SK-N-SH treated with all-trans-retinoic acid at 6 μM for 48 hours (cell line): ENCODE results near the gene MAPK10.

ENCODE experiments used
- ARNTL ChIP-seq: fragments of 450-650 bp; formaldehyde crosslinking; IDR thresholded peaks from 2 replicates; pipeline ENCODE4 v1.5.0; 2020; ENCODE audit warnings: low read depth, mild to moderate bottlenecking, moderate library complexity, borderline replicate concordance
- BACH2 ChIP-seq: fragments of 250-450 bp; sonication (Bioruptor Pico); IDR thresholded peaks from 2 replicates; pipeline ENCODE4 v1.9.0; 2021; ENCODE audit warnings: mild to moderate bottlenecking, borderline replicate concordance
- ESRRG ChIP-seq: fragments of 250-450 bp; sonication (Bioruptor Pico); IDR thresholded peaks from 2 replicates; pipeline ENCODE4 v1.6.1; 2021; ENCODE audit warnings: mild to moderate bottlenecking
- GLIS3 ChIP-seq: fragments of 250-450 bp; sonication (Bioruptor Pico); IDR thresholded peaks from 2 replicates; pipeline ENCODE4 v1.5.0; 2020; ENCODE audit warnings: mild to moderate bottlenecking, moderate library complexity
- ISL1 ChIP-seq: fragments of 250-450 bp; sonication (Bioruptor Pico); IDR thresholded peaks from 2 replicates; pipeline ENCODE4 v2.1.2; 2022; ENCODE audit warnings: mild to moderate bottlenecking, moderate library complexity
- OSR1 ChIP-seq: fragments of 250-450 bp; sonication (Bioruptor Pico); IDR thresholded peaks from 2 replicates; pipeline ENCODE4 v1.8.0; 2022; ENCODE audit warnings: moderate library complexity, mild to moderate bottlenecking, inconsistent platforms
- PATZ1 ChIP-seq: fragments of 250-450 bp; sonication (Bioruptor Pico); IDR thresholded peaks from 2 replicates; pipeline ENCODE4 v1.8.0; 2020; ENCODE audit warnings: mild to moderate bottlenecking, moderate library complexity, borderline replicate concordance
- PPARA ChIP-seq: fragments of 250-450 bp; sonication (Bioruptor Pico); IDR thresholded peaks from 2 replicates; pipeline ENCODE4 v1.5.0; 2020; ENCODE audit warnings: mild to moderate bottlenecking, borderline replicate concordance
- RARB ChIP-seq: fragments of 250-450 bp; sonication (Bioruptor Pico); IDR thresholded peaks from 2 replicates; pipeline ENCODE4 v1.8.0; 2021; ENCODE audit warnings: mild to moderate bottlenecking, moderate library complexity
- TOX ChIP-seq: fragments of 250-450 bp; sonication (Bioruptor Pico); IDR thresholded peaks from 2 replicates; pipeline ENCODE4 v1.8.0; 2021; ENCODE audit warnings: mild to moderate bottlenecking, moderate library complexity, borderline replicate concordance
- ZC3H10 ChIP-seq: fragments of 250-450 bp; sonication (Bioruptor Pico); IDR thresholded peaks from 2 replicates; pipeline ENCODE4 v1.5.1; 2021; ENCODE audit warnings: mild to moderate bottlenecking, moderate library complexity
- ZFP3 ChIP-seq: fragments of 250-450 bp; sonication (Bioruptor Pico); IDR thresholded peaks from 2 replicates; pipeline ENCODE4 v1.5.0; 2020; ENCODE audit warnings: mild to moderate bottlenecking, moderate library complexity
- ZFP30 ChIP-seq: fragments of 450-650 bp; formaldehyde crosslinking; IDR thresholded peaks from 2 replicates; pipeline ENCODE4 v1.5.0; 2022; ENCODE audit warnings: mild to moderate bottlenecking, moderate library complexity
- TF ChIP-seq, protein P1 (sequence below): fragments of 250-450 bp; sonication (Bioruptor Pico); IDR thresholded peaks from 2 replicates; pipeline ENCODE4 v1.5.1; 2021; ENCODE audit warnings: mild to moderate bottlenecking, moderate library complexity

DNA sequence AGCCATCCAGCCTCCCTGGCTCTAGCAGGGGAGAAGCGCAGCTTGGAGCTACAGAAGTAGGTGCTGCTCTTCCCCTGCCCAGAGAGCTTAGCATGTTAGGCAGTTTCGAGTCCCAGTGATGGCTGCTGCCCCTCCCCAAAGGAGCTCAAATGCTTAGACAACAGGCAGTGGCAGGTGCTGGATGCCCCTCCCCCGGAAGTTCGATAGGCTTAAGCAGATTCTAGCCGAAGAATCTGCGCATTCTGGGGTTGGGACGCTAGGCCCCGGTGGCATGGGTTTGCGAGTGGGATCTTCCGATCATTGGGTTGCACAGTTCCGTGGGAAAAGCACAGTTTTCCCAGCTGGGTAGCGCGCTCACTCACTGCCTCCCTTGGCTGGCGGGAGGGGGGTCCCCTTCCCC is 117.2 kb downstream of the MAPK10 start:
- TF ChIP-seq PPARA: no peak
- TF ChIP-seq ARNTL (CRISPR knock-in tag): no peak
- no peak for TF ChIP-seq OSR1
- TF ChIP-seq GLIS3 (CRISPR knock-in tag): no peak
- TF ChIP-seq ZFP3 (CRISPR knock-in tag): no peak
- no peak for TF ChIP-seq ISL1 (CRISPR knock-in tag)
- TF ChIP-seq ESRRG (CRISPR knock-in tag): no peak
- no peak for TF ChIP-seq RARB
- no peak for TF ChIP-seq PATZ1 (CRISPR knock-in tag)
- no peak for TF ChIP-seq BACH2 (CRISPR knock-in tag)
- no peak for TF ChIP-seq ZFP30 (CRISPR knock-in tag)
- TF ChIP-seq TOX (CRISPR knock-in tag): no peak
- TF ChIP-seq, protein P1, sequence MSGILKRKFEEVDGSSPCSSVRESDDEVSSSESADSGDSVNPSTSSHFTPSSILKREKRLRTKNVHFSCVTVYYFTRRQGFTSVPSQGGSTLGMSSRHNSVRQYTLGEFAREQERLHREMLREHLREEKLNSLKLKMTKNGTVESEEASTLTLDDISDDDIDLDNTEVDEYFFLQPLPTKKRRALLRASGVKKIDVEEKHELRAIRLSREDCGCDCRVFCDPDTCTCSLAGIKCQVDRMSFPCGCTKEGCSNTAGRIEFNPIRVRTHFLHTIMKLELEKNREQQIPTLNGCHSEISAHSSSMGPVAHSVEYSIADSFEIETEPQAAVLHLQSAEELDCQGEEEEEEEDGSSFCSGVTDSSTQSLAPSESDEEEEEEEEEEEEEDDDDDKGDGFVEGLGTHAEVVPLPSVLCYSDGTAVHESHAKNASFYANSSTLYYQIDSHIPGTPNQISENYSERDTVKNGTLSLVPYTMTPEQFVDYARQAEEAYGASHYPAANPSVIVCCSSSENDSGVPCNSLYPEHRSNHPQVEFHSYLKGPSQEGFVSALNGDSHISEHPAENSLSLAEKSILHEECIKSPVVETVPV (CRISPR knock-in tag): no peak
- no peak for TF ChIP-seq ZC3H10
